DMS79 treated with DMSO at 0.1 percent for 48 hours (cell line): ENCODE measurements around the gene FAM118A.
"Not testable (repeated sequence)": the region's sequence is repeated elsewhere in the genome, so short reads cannot be mapped to it uniquely, and the experiment has no call there.

Experiments
- DNase-seq: peaks from one replicate; lab custom pipeline; 2025; lab: John Stamatoyannopoulos, UW

The FAM118A gene

DNA sequence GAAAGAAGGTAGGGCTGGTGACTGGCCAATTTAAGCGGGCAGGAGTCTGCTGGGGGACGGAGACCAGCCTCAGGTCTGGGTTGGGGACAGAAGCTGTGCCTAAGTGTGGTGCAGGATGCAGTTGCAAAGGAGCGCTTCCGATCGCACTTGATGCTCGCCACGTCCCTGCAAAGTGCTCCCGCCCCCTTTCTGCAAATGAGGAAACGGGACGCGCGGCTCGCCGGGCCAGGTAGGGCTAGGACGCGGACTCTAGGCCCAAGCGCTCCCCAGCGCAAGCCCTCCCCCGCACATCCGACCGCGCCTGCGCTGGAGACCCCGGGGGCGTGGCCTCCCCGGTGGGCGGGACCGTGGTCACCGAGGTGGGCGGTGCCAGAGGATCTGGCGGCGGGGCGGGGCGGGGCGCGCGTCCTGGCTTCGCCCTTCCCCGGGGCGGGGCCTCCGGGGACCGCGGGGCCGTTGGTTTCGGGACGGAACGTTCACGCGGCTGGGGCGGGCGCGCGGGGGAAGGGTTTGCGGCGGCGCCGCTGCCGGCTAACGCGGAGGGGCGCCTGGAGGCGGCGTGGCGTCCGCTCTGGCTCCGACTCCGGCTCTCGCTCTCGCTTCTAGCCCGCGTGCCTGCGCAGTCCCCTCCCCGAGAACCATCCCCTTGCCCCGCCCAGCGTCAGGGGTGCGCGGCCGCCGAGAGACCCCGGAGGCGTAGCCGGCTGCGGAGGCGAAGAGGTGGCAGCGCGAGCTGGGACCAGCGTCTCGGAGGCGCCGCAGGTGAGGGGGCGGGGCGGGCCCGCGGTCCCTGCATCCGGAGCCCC, at the start of gene FAM118A:
FAM118A (plus strand) TSS at position 513 of the 806 bp plus-strand sequence. CDS start 12,446 bp downstream, outside the sequence.
- peak; percentile 67 for DNase-seq

DNA sequence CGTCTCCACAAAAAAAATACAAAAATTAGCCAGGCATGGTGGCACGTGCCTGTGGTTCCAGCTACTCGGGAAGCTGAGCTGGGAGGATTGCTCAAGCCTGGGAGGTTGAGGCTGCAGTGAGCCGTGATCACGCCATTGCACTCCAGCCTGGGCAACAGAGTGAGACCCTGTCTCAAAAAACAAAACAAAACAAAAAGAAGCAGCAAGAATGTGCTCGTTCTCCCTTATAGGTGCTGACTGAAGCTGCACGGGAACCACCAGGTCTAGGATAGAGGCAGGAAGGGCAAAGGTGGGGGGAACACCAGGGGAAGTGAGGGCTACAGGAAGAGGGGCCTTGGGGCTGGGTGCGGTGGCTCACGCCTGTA, 49.4 kb upstream of the FAM118A start:
- not testable (repeated sequence) for DNase-seq

DNA sequence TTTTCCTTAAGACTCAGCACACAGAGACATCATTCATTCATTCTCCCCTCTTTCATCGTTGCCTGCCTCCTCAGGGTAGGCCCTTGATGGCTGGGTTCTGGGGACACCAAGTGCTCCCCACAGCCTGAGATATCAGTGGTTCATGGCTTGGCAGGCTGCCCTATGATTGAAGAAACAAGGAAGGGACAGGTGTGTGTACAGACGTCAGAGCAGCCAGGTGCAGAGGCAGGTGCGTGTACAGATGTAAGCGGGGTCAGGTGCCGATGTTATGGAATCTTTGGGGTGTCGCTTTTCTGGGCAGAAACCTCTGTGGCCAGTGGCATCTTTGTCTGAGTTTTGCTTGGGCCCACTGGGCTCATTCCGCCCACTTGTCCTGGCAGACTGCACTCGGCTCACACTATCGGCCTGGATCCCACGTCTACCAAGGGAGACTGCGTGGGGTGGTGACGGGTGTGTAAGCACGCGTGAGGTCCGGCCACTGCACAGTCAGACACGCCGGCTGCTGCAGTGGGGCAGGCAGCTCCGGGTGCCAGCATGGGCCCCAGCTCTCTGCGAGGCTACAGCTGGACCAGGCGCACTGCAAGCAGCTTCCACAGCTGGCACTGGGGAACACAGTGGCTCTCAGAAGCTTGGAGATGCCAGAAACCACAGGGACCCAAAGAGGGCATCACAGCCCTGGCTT, 48.2 kb upstream of the FAM118A start:
- peak; percentile 13 for DNase-seq

DNA sequence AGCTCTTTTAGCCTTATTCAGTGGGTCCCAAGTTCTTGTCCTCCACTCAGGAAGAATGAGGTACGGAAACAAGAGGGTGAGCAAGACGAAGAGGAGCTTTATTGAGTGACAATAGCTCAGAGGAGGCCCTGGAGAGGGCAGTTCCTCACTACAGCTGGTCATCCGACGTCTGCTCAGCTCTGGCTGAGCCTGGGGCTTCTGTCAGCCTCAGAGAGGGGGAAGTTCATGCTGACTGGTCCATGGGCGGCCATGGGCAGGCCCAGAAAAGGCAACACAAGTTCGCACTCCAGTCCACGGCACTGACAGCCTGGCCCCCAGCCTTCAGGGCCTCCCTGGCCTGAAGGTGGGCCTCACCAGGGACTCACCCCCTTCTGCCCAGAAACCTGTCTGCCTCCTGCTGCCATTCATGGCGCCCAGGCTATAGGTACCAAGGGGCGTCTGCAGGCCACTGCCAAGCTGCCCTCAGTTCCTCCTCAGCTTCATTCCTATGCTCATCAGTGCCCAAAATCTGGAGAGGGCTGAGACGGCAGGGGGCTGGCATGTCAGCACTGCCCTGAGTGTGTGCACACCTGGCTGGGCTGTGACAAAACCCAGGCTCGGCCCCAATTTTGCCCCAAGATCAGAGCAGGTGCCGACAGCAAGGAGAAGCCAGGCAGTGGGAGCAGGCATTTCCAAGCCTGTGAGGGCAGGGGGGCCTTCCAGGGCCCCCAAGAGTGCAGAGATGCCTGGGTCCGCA, 47.4 kb upstream of the FAM118A start:
- no peak for DNase-seq

DNA sequence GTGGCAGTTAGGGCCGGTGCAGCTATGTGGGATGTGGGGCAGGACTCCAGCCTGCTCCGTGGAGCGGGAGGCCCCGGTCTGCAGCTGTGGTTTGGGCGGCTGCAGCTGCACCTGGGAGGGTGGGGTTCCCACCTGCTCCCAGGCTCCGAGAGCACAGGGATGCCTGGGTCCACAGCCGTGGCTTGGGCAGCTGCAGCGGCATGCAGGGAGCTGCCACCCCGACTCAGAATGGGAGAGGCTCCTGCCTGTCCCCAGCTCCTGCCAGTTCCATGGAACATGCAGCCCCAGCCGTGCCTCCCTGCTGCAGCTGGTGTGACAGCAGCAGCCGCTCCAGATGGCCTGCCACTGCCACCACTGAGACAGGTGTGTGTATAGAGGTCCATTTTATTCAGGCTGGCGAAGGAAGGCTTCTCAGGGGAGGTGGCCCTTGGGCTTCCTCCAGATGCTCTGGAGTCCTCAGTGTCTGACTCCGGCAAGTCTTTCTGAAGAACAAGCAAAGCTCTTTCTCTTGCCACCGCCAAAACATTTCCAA, 46.7 kb upstream of the FAM118A start:
- no peak for DNase-seq

DNA sequence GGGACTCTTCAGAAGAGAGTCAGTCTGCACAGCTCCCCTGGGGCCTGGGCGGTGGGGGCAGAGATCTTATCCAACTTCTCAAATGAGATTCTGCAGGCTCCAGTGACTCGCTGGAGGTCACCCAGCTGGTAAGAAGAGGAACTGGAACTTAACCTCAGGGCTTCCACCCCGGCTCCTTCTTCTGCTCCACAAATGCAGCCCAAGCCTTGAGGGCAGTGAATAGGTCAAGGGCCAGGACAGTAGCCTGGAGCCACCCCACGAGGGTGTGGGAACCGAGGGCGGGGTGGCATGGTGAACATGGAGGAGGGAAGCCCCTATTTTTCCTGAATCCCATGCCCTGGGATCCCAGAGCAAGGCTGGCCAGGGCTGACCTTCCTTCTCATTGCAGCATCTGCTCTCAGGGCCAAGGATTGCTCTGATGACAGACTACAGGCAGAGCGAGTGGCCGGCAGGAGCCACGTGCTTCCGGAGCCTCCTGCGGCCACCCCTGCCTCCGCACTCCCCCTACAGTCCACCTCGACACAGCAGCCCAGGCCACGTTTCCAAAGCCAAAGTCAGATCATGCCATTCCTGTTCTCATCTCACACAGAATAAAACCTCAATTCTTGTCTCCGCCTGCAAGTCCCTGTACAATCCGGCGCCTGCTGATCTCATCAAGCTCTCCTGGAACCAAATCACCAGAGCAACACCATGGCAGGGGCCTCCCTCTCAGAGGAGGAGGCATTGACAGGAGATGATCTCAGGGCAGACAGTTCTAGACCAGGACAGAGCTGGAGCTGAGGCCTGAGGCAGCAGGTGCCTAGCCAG, 46.1 kb upstream of the FAM118A start:
- no peak for DNase-seq

DNA sequence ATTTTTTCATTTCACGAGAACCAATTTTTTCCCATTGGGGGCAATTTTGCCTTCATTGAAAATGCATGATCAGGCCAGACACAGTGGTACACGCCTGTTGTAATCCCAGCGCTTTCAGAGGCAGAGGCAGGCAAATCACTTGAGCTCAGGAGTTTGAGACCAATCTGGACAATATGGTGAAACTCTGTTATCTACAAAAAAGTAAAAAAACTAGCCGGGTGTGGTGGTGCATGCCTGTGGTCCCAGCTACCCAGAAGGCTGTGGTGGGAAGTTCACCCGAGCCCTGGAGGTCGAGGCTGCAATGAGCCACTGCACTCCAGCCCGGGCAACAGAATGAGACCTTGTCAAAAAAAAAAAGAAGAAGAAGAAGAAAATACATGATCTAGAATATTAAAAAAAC, 44.2 kb upstream of the FAM118A start:
- no peak for DNase-seq

DNA sequence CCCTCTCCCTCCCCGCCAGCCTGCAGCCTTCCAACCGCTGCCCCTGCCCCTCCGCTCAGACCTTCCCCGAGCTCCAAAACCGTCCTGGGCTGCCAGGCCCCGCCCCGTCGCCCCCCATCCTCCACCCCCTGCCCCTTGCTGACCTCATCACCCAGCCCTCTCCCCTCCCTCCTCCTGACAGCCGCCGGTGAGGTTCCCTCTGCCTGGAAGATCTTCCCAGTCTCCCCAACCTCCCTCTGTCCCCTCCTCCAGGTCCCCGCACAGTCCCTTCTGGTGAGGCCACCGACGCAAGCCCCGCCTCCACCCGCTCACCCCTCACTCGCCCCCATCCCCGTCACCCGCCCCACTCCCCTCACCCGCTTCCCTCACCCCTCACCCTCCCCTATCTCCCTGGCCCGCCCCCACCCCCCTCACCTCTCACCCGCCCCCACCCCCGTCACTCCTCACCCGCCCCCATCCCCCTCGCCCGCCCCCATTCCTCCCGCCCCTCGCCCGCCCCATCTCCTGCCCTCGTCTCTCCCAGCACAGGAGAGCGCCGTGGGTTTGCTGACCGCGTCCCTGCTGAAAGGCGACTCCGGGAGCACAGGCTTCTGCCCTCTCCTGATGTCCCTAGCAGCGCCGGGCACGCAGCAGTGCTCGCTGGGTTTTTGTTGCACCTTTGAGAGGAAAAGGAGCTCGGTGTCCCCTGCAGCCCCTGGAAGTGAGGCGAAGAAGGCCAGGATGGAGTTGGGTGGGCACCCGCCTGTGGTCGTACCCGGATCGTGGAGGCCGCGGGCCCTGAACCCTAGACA, 41.4 kb upstream of the FAM118A start:
- DNase-seq = peak; percentile 17

DNA sequence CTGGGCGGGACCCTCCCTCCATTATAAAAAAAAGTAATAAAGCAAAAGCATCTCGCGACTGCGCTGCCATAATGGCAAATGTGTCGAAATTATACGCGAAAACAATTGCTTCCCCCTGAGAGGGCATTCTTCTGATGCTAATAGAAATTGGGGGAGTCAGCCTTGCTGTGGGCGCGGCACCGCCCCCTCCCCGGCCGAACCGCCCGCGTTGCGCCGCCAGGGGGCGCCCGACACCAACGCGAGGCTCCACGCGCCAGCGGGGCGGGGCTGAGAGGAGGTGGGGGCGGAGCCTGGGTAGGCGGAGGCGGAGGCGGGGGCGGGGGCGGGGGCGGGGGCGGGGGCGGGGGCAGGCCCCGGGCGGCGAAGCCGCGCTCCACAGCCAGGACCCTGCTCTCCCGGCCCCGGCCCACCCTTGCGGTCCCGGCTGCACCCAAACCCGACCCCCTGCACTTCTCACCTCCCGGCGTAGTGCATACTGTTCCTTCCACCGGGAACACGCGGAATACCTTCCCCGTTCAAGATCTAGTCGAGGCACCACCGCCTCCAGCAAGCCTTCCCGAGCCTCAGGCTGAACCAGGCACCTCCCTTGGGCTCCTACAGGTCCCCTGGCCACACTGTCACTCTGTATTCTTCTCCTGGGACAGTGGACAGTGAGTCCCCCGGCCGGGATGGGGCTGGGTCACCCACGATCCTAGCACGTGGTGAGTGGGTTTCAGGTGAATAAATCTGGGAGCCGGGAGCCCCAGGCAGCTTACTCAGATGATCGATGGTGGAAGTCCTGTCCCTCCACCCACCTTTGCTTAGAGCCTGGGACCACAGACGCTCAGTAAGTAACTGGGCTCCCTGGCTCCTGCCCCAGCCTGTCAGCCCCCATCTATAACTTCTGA, 40.5 kb upstream of the FAM118A start:
- DNase-seq = peak; percentile 48

DNA sequence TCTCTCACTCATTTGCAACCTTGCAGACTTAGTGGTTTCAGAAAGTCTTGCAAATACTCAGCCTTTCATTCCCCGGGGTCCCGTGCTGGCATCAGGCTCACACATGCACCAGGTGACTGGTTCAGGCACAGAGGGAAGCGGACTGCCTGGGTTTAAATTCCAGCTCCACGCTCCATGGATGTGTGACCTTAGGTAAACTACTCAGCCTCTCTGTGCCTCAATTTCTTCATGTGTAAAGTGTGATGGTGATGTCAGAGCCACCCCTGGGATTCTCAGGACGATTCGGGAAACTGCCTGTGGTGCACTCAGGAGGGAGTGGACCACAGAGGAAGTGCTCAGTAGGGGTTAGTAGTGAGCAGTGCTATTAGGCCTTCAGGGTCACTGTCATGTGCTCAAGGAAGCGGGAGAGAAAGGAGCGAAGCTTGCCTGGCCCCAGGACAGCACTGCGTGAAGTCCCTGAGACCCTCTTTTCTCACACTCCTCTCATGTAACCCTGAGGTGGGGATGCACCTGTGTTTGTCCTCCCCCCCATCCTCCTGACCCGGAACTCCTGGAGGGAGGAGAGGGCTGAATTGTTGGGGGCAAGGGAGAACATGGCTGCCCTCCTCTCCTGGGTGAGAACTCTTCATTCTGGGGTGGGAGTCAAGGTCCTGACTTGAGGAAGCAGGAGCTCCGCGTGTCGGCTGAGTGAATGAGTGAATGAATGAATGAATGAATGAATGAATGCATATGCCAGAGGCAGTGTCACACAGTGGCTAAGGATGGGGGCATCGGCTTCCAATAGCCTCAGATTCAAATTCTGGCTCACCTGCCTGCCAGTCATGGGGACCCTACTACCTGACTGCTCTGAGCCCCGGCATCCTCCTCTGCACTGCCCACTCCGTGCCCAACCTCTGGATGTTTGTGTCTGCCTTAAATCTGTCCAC, 39.4 kb upstream of the FAM118A start:
- DNase-seq = no peak

DNA sequence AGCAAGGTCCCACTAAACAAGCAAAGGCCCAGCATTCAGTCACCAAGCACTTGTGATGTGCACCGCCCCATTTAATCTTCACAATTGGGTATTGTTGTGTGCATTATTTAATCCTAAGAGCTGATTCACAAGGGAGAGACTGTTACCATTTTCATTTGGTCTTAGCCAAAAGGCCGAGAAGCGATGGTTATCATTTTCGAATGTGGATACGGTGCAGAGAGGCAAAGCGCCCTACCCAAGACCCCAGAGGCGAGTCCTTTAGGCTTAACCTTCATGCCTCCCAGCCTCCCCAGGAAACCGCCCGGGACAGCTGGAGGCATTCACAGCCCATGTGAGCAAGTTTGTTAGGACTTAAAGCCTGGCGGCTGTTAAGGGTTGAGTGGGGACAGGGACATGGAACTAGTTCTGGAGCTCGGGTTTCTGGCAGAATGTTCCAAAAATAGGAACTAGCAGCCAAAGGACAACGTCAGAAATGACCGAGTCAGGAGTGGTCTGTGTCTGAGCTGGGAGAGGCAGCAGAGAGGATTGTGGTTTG, 38.0 kb upstream of the FAM118A start:
- DNase-seq = peak; percentile 4

DNA sequence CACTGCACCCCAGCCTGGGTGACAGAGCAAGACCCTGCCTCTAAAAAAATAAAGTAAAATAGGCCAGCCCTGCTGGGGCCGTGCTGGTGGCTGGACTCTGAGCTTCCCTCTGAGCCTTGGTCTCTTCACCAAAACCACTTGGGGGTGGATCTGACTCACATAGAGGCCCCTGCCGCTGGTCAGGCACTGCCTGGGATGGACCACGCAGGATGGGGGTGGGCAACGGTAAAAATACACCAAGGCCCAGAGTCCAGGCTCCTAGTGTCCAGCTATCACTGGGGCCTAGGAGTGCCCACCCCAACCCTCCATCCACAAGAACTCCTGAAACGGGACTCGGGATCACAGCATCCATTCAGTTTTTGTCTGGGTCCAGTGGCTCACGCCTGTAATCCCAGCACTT, 37.2 kb upstream of the FAM118A start:
- DNase-seq = no peak

DNA sequence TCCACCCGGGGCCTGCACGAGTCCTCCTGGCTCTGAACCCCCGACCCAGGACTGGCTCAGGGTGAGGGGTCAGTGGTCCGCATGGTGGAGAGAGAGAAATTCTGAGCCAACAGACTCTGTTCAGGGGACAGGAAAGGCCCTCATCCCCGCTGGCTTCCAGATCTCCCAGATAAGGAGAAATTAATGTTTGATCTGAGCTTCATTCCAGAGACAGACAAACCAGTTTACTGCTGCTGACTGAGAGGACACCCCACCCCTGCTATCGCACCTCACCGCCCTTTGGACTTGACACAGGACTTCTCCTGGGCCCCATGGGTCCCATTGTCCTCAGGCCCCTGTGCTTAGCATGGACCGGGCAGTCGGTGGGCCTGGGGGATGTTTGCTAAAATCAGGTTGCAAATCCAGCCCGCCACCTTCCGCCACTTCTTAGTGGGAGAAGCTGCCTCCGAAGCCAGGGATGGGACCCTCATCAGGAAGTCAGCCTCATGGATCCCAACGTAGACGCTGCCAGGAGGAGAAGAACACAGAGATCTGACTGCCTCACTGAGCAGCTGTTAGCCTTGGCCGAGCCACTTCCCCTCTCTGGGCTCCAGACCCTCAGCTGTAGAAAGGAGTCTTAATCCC, 36.2 kb upstream of the FAM118A start:
- DNase-seq = no peak

DNA sequence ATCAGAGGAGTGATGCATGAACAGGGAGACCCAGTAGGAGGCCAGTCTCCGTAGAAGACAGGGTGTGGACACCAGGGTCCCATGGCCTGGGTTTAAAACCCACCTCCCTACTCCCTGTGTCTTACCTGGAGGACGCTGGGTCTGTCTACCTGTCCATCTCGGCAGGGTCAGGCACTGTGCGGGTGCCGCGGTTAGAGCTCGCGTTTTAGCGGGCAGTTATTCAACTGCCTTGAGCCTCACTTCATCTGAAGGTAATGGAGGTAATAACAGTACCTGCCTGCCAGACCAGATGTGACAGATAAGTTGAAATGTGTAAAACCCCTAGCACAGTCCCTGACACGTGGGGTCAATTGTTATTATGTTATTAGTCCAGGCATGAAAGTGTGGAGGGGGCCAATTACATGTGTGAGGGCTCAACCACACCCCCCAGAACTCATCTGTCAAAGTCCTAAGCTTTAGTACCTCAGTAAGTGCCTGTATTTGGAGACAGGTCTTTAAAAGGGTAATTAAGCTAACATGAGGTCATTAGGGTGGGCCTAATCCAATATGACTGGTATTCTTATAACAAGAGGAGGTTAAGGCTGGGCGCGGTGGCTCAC, 33.1 kb upstream of the FAM118A start:
- no peak for DNase-seq

DNA sequence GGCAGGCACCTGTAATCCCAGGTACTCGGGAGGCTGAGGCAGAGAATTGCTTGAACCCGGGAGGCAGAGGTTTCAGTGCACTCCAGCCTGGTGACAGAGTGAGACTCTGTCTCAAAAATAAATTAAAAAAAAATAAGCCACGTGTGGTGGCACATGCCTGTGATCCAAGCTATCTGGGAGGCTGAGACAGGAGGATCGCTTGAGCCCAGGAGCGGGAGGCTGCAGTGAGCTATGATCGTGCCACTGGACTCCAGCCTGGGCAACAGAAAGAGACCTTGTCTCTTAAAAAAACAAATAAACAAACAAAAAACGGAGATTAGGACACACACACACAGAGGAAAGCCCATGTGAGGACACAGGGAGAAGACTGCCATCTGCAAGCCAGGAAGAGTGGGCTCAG, 32.0 kb upstream of the FAM118A start:
- DNase-seq = not testable (repeated sequence)

DNA sequence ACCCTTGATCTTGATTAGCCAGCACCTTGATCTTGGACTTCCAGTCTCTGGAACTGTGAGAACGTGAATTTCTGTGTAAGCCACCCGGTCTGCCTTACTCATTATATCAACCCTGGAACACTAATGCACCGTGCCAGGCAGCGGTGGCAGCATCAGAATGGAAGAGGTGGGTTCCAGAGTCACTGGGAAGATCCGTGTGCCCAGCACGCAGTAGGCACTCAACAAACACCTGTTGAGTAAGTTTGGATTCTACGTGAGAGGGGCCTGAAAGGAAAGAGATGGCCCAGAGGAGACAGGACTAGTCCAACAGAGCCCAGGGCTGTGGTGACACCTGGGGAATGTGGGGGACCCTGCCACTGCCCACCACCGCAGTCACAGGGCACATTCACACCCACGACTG, 31.6 kb upstream of the FAM118A start:
- no peak for DNase-seq

DNA sequence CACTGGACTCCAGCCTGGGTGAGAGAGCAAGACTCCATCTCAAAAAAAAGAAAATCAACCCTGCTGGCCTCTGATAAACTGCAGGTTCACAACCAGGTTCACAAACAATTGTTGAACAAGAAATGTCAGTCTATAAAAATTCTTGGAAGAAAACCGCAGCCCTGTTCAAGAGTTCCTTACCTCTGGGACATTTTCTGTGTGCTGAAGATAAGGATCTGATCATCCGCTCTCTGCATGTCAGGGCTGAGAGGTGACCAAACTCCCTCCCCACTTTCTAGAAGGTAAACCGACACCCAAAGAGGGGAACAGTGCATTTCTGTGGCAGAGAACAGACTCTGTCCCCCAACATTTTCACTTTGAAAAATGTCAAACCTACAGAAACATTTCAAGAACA, 29.1 kb upstream of the FAM118A start:
- no peak for DNase-seq

DNA sequence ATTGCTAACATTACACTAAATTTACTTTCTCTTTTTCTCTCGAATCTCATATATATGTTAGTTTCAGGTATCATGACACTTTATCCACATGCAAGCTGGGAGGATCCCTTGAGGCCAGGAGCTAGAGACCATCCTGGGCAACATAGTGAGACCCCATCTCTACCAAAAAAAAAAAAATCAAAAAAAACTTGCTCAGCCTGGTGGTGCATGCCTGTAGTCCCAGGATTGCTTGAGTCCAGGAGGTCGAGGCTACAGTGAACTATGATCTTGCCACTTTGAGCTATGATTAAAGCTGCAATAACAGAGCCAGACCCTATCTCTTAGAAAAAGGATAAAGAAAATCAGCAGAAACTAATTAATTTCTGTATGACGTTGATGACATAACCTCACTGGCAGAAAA, 28.7 kb upstream of the FAM118A start:
- no peak for DNase-seq
